ENCODE measurements around the gene NPC1. TPM values are rescaled to one million over a fixed set of nuclear protein-coding genes. Genes with fewer than 3 reads are reported as not detected.
"Not testable (repeated sequence)": the region's sequence is repeated elsewhere in the genome, so short reads cannot be mapped to it uniquely, and the experiment has no call there.

NPC1 gene
- total RNA-seq, 1 experiment from 2014 or later, result 29.5 TPM

- BruUV-seq (replicated peaks), result no TSS peak
- H3K27me3 Mint-ChIP-seq (ENCODE audit: insufficient read depth, unreplicated experiment), result no peaks in the 10 kb centered on the region
- H3K36me3 ChIP-seq (ENCODE audit: control insufficient read depth, insufficient read depth, low read length), result no peaks in the 10 kb centered on the region
- H3K27me3 ChIP-seq (replicated peaks; ENCODE audit: control insufficient read depth, insufficient read depth, low read length), result no peaks in the 10 kb centered on the region
- ChIA-PET CTCF (no interaction called here), POLR2A (no interaction called here)
- no peaks in the 10 kb centered on the region for H3K9me3 ChIP-seq
- H3K9me3 Mint-ChIP-seq (ENCODE audit: unreplicated experiment), result no peaks in the 10 kb centered on the region
- no peak for TF ChIP-seq CTCF (IDR thresholded peaks at IDR 0.05; ENCODE audit: insufficient read depth in 1 of 2, low read depth in 1 of 2, low read length in 1 of 2, severe bottlenecking in 1 of 2, unreplicated experiment in 1 of 2)
- no peak overlapping the region for H3K4me3 Mint-ChIP-seq (ENCODE audit: unreplicated experiment)
- no peak overlapping the region for H3K27ac Mint-ChIP-seq (ENCODE audit: unreplicated experiment)
- H3K36me3 Mint-ChIP-seq (ENCODE audit: insufficient read depth, unreplicated experiment), result no peaks in the 10 kb centered on the region
- intact Hi-C loops (cut with micrococcal nuclease; ENCODE audit: unreplicated experiment), result no loop called here
- no peak for DNase-seq
- H3K4me3 ChIP-seq (ENCODE audit: low read depth, low read length), result no peak overlapping the region
- no peaks in the 10 kb centered on the region for H3K4me1 ChIP-seq
- H3K4me1 Mint-ChIP-seq (ENCODE audit: low read depth, unreplicated experiment), result no peaks in the 10 kb centered on the region
Measured at GRCh38 chr18:23494992-23495391, 91.3 kb downstream of the NPC1 start.

GRCh38 chr18:23493654-23494053 lies 92.7 kb downstream of the NPC1 start:
- Mint-ChIP-seq H3K4me3 (ENCODE audit: unreplicated experiment) (no peak overlapping the region), H3K27ac (ENCODE audit: unreplicated experiment) (no peak overlapping the region), H3K9me3 (ENCODE audit: unreplicated experiment) (no peaks in the 10 kb centered on the region), H3K36me3 (ENCODE audit: insufficient read depth, unreplicated experiment) (no peaks in the 10 kb centered on the region), H3K4me1 (ENCODE audit: low read depth, unreplicated experiment) (no peaks in the 10 kb centered on the region), H3K27me3 (ENCODE audit: insufficient read depth, unreplicated experiment) (no peaks in the 10 kb centered on the region)
- H3K4me3 ChIP-seq (ENCODE audit: low read depth, low read length), result no peak overlapping the region
- POLR2A ChIA-PET, result no interaction called here
- no peaks in the 10 kb centered on the region for H3K4me1 ChIP-seq
- DNase-seq, result no peak
- intact Hi-C loops (cut with micrococcal nuclease; ENCODE audit: unreplicated experiment), result no loop called here
- H3K36me3 ChIP-seq (ENCODE audit: control insufficient read depth, insufficient read depth, low read length), result no peaks in the 10 kb centered on the region
- BruUV-seq (replicated peaks), result no TSS peak
- no peaks in the 10 kb centered on the region for H3K9me3 ChIP-seq
- no peaks in the 10 kb centered on the region for H3K27me3 ChIP-seq (replicated peaks; ENCODE audit: control insufficient read depth, insufficient read depth, low read length)
- no peak for TF ChIP-seq CTCF (IDR thresholded peaks at IDR 0.05; ENCODE audit: insufficient read depth in 1 of 2, low read depth in 1 of 2, low read length in 1 of 2, severe bottlenecking in 1 of 2, unreplicated experiment in 1 of 2)
- CTCF ChIA-PET, result no interaction called here

GRCh38 chr18:23489586-23489985 lies 96.7 kb downstream of the NPC1 start:
- H3K36me3 ChIP-seq (ENCODE audit: control insufficient read depth, insufficient read depth, low read length); POLR2A ChIA-PET; BruUV-seq (replicated peaks); H3K4me1 Mint-ChIP-seq (ENCODE audit: low read depth, unreplicated experiment); intact Hi-C loops (cut with micrococcal nuclease; ENCODE audit: unreplicated experiment); H3K9me3 Mint-ChIP-seq (ENCODE audit: unreplicated experiment); H3K27me3 Mint-ChIP-seq (ENCODE audit: insufficient read depth, unreplicated experiment); H3K36me3 Mint-ChIP-seq (ENCODE audit: insufficient read depth, unreplicated experiment); H3K27me3 ChIP-seq (replicated peaks; ENCODE audit: control insufficient read depth, insufficient read depth, low read length); CTCF ChIA-PET; H3K4me3 ChIP-seq (ENCODE audit: low read depth, low read length); H3K27ac Mint-ChIP-seq (ENCODE audit: unreplicated experiment); H3K9me3 ChIP-seq; DNase-seq; H3K4me3 Mint-ChIP-seq (ENCODE audit: unreplicated experiment); H3K4me1 ChIP-seq: not testable (repeated sequence)
